DOHH2 (cell line): ENCODE data around the gene TAT.

ENCODE experiments used
- H3F3A ChIP-seq: fragments of 200-600 bp; sonication (generic), shearing (Covaris generic); 2 replicates; pipeline ENCODE4 v1.6.0; 2016; ENCODE audit warnings: antibody characterized with exemption, mild to moderate bottlenecking; ENCODE audit not compliant: control insufficient read depth, insufficient read depth
- H3K27ac ChIP-seq: fragments of 200-600 bp; sonication (generic); 2 replicates; pipeline ENCODE4 v1.5.1; 2014; ENCODE audit warnings: low read depth, mild to moderate bottlenecking, low read length, moderate library complexity
- H3K27me3 ChIP-seq: fragments of 200-600 bp; sonication (generic); 2 replicates; pipeline ENCODE4 v1.6.1; 2014; ENCODE audit warnings: mild to moderate bottlenecking, low read length, mixed read lengths; ENCODE audit not compliant: control insufficient read depth
- H3K36me3 ChIP-seq: fragments of 200-600 bp; sonication (generic); 2 replicates; pipeline ENCODE4 v1.6.1; 2014; ENCODE audit warnings: mild to moderate bottlenecking, low read length, moderate library complexity, mixed read lengths; ENCODE audit not compliant: control insufficient read depth
- H3K4me1 ChIP-seq: fragments of 200-600 bp; sonication (generic); 2 replicates; pipeline ENCODE4 v1.6.1; 2014; ENCODE audit warnings: mild to moderate bottlenecking, low read length, mixed read lengths; ENCODE audit not compliant: control insufficient read depth
- H3K4me2 ChIP-seq: fragments of 200-600 bp; sonication (generic); 2 replicates; pipeline ENCODE4 v1.6.0; 2014; ENCODE audit warnings: mild to moderate bottlenecking, low read length, moderate library complexity
- H3K4me3 ChIP-seq: fragments of 200-600 bp; sonication (generic); 2 replicates; pipeline ENCODE4 v1.5.1; 2014; ENCODE audit warnings: mild to moderate bottlenecking, low read length, mixed read lengths
- H3K79me2 ChIP-seq: fragments of 200-600 bp; sonication (generic); 2 replicates; pipeline ENCODE4 v1.6.1; 2014; ENCODE audit warnings: mild to moderate bottlenecking, low read length, mixed read lengths; ENCODE audit not compliant: control insufficient read depth
- H3K9me2 ChIP-seq: fragments of 200-600 bp; sonication (generic); replicated peaks from 2 replicates; pipeline ENCODE4 v1.6.1; 2014; ENCODE audit warnings: mild to moderate bottlenecking, low read length, mixed read lengths; ENCODE audit not compliant: control insufficient read depth
- H3K9me3 ChIP-seq: fragments of 200-600 bp; sonication (generic); 2 replicates; pipeline ENCODE4 v1.6.1; 2014; ENCODE audit warnings: antibody characterized with exemption, low read length, mixed read lengths; ENCODE audit not compliant: control insufficient read depth, insufficient read depth
- H4K20me1 ChIP-seq: fragments of 200-600 bp; sonication (generic); 2 replicates; pipeline ENCODE4 v1.6.0; 2014; ENCODE audit warnings: low read depth, mild to moderate bottlenecking, antibody characterized with exemption, low read length, moderate library complexity; ENCODE audit not compliant: control insufficient read depth, insufficient read depth
- EZH2phosphoT487 ChIP-seq: fragments of 200-600 bp; sonication (generic); IDR thresholded peaks from 2 replicates; pipeline ENCODE4 v1.6.1; 2017; ENCODE audit warnings: borderline replicate concordance, mild to moderate bottlenecking, antibody characterized with exemption, low read length, moderate library complexity, mixed read lengths
- TF ChIP-seq, protein P1 (sequence below): fragments of 200-600 bp; sonication (generic); IDR thresholded peaks from one replicate; pipeline ENCODE4 v1.5.1; 2014; ENCODE audit warnings: antibody characterized with exemption, mild to moderate bottlenecking, low read depth, low read length; ENCODE audit not compliant: poor library complexity, severe bottlenecking

TAT gene

DNA sequence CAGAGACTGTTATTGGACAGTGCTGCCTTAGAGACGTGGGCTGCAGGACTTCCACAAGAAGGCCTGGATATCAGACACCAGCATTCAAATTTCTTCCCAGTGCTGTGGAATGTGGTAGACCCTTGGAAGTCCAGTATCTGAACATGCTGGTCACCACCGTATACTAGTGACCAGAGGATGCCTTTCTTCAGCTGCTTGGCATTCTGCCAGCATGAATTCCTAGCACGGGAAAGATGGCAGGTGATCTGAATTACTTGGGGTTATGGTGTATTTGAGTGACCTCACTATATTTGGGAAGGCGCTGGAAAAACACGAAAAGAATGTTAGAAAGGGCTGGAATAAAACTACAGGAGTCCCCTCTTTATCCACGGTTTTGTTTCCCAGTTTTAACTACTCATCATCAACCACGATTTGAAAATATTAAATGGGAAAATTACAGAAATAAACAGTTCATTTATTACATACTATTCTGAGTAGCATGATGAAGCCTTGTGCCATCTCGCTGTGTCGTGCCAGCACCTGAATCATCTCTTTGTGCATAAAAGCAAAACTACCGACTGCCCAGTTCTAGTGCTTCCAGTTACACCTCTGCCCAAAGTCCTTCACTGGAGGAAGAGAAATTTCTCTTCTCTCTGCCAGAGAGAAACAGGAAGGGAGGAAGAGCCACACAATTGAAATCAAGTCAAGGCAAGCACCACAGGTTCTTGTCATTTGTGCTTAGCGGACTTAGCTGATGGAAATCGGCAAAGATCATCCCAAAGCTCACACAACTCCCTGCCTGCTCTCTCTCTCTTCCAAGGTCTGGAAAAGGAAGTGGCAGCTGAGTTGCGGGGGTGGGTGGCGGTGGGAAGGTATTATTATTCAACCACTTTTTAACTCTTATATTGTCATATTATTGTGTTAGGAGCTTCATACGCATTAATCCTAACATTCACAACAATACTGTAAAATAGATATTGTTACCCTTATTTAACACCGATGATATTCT is 52.0 kb downstream of the TAT start:
- no peaks in the 10 kb centered on the region for H3K4me1 ChIP-seq
- H3K27ac ChIP-seq: no peak overlapping the region
- no peak for TF ChIP-seq EZH2phosphoT487
- TF ChIP-seq, protein P1, sequence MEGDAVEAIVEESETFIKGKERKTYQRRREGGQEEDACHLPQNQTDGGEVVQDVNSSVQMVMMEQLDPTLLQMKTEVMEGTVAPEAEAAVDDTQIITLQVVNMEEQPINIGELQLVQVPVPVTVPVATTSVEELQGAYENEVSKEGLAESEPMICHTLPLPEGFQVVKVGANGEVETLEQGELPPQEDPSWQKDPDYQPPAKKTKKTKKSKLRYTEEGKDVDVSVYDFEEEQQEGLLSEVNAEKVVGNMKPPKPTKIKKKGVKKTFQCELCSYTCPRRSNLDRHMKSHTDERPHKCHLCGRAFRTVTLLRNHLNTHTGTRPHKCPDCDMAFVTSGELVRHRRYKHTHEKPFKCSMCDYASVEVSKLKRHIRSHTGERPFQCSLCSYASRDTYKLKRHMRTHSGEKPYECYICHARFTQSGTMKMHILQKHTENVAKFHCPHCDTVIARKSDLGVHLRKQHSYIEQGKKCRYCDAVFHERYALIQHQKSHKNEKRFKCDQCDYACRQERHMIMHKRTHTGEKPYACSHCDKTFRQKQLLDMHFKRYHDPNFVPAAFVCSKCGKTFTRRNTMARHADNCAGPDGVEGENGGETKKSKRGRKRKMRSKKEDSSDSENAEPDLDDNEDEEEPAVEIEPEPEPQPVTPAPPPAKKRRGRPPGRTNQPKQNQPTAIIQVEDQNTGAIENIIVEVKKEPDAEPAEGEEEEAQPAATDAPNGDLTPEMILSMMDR: no peak
- H3K9me2 ChIP-seq: no peaks in the 10 kb centered on the region
- H3K4me3 ChIP-seq: no peak overlapping the region
- H3K4me2 ChIP-seq: no peak overlapping the region
- H3K79me2 ChIP-seq: no peaks in the 10 kb centered on the region
- H3K27me3 ChIP-seq: peaks cover 28% of the 10 kb centered on the region
- no peaks in the 10 kb centered on the region for H4K20me1 ChIP-seq
- H3K9me3 ChIP-seq: no peaks in the 10 kb centered on the region
- no peaks in the 10 kb centered on the region for H3F3A ChIP-seq
- no peaks in the 10 kb centered on the region for H3K36me3 ChIP-seq

DNA sequence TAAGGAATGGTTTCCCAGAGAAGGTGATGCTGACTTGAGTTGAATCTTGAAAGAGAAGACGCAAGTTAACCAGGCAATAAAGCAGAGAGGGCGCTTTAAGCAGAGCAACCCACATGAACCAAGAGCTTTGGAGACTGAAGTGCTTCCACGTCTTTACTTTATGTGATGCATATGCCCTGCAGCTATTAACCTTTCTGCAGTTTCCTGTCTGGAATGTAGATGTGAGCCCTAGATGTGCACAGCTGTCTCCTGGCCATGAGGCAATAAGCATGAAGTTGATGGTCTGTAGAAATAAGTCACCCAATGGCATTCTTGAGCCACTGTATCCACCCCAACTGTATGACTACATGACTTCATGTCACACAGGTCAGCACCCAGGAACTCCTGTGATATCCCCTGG is 56.3 kb downstream of the TAT start:
- H3K27me3 ChIP-seq: peaks cover 13% of the 10 kb centered on the region
- no peak for TF ChIP-seq EZH2phosphoT487
- TF ChIP-seq, protein P1: no peak
- no peak overlapping the region for H3K4me2 ChIP-seq

More for the DNA sequence above, 56.3 kb downstream of the TAT start:
- no peak overlapping the region for H3K4me3 ChIP-seq
- H4K20me1 ChIP-seq: no peaks in the 10 kb centered on the region
- no peaks in the 10 kb centered on the region for H3K4me1 ChIP-seq
- H3K9me2 ChIP-seq: no peaks in the 10 kb centered on the region
- H3F3A ChIP-seq: no peaks in the 10 kb centered on the region
- no peaks in the 10 kb centered on the region for H3K79me2 ChIP-seq
- no peak overlapping the region for H3K27ac ChIP-seq
- no peaks in the 10 kb centered on the region for H3K36me3 ChIP-seq
- H3K9me3 ChIP-seq: no peaks in the 10 kb centered on the region
